Mucosa of rectum (tissue), 2 donors: ENCODE data around the gene FADD.

Experiments used
- H3K27ac ChIP-seq, 2 donors: one replicate each; pipeline ENCODE4 v1.7.0; 2013; ENCODE audit warnings: inconsistent platforms in 2 of 2, low read depth in 2 of 2, low read length in 2 of 2
- H3K27me3 ChIP-seq, 2 donors: one replicate each; pipeline ENCODE4 v1.7.0; 2013; ENCODE audit warnings: low read length in 2 of 2; ENCODE audit not compliant: control insufficient read depth in 2 of 2, insufficient read depth in 2 of 2
- H3K36me3 ChIP-seq, 2 donors: one replicate each; pipeline ENCODE4 v1.7.0; 2013; ENCODE audit warnings: low read length in 2 of 2; ENCODE audit not compliant: control insufficient read depth in 2 of 2, insufficient read depth in 2 of 2
- H3K4me1 ChIP-seq, 2 donors: one replicate each; pipeline ENCODE4 v1.7.0; 2013; ENCODE audit warnings: low read length in 2 of 2, mild to moderate bottlenecking in 1 of 2; ENCODE audit not compliant: control insufficient read depth in 2 of 2, insufficient read depth in 2 of 2
- H3K4me3 ChIP-seq, 2 donors: one replicate each; pipeline ENCODE4 v1.7.0; 2013; ENCODE audit warnings: low read length in 2 of 2
- H3K9ac ChIP-seq, 2 donors: one replicate each; pipeline ENCODE4 v1.7.0; 2013; ENCODE audit warnings: low read length in 2 of 2, low read depth in 1 of 2, mild to moderate bottlenecking in 1 of 2
- H3K9me3 ChIP-seq, 2 donors: one replicate each; pipeline ENCODE4 v1.7.0; 2013; ENCODE audit warnings: low read length in 2 of 2; ENCODE audit not compliant: control insufficient read depth in 2 of 2
- donor health status: healthy.
- donor health status: Normal muscosa, but diverticular disease.

FADD gene

DNA sequence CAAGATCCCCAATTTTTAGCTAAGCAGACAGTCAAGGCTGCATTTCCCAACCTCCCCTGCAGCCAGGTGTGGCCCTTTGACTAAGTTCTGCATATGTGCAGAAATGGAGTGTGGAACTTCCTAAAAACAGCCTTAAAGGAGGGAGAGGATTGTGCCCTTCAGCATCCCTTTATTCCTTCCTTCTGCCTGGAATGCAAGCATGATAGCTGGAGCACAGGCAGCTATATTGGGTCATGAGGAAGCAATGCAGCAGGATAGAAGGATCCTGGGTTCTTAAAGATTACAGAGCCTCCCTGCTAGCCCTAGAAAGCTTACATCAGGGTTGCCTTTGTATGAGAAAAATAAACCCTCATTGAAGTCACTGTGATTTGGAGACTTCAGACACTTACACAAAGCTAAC is 29.9 kb downstream of the FADD start:
- Histone ChIP-seq H3K36me3 (no peaks in the 10 kb centered on the region), H3K4me1 (no peaks in the 10 kb centered on the region), H3K27ac (no peak overlapping the region), H3K9me3 (no peaks in the 10 kb centered on the region), H3K9ac (no peak overlapping the region), H3K27me3 (no peaks in the 10 kb centered on the region), H3K4me3 (no peak overlapping the region)

- no peak overlapping the region for H3K27ac ChIP-seq
- no peak overlapping the region for H3K4me3 ChIP-seq
Observed at GRCh38 chr11:70233511-70233934, 30.4 kb downstream of the FADD start.

DNA sequence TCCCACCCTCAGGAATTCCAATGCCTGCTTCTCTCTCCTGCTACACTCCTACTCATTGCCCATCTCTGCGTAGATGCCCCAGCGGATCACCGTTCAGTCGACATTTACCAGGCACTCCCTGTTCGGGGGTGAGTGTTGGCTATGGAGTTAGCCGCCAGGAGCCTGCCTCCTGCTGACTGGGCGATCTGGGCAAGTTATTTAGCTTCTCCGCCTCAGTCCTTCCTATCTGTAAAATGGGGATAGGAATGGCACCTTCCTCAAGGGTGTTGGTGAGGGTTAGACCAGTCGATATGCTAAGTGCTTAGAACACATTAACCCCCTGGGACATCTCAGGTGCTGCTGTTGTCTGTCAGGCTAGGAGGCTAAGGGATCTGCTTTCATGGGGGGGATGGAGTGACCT is 30.9 kb downstream of the FADD start:
- H3K27ac ChIP-seq: no peak overlapping the region
- H3K36me3 ChIP-seq: no peaks in the 10 kb centered on the region
- no peak overlapping the region for H3K4me3 ChIP-seq
- H3K4me1 ChIP-seq: no peaks in the 10 kb centered on the region
- H3K9me3 ChIP-seq: no peaks in the 10 kb centered on the region
- no peaks in the 10 kb centered on the region for H3K27me3 ChIP-seq
- H3K9ac ChIP-seq: no peak overlapping the region

More at GRCh38 chr11:70233511-70233934, 30.4 kb downstream of the FADD start:
- Histone ChIP-seq H3K27me3 (no peaks in the 10 kb centered on the region), H3K9ac (no peak overlapping the region), H3K36me3 (no peaks in the 10 kb centered on the region), H3K4me1 (no peaks in the 10 kb centered on the region), H3K9me3 (no peaks in the 10 kb centered on the region)

GRCh38 chr11:70240337-70240736 is 37.2 kb downstream of the FADD start:
- no peaks in the 10 kb centered on the region for H3K4me1 ChIP-seq
- H3K4me3 ChIP-seq: no peak overlapping the region
- no peak overlapping the region for H3K27ac ChIP-seq
- no peak overlapping the region for H3K9ac ChIP-seq
- no peaks in the 10 kb centered on the region for H3K9me3 ChIP-seq
- H3K27me3 ChIP-seq: no peaks in the 10 kb centered on the region
- H3K36me3 ChIP-seq: no peaks in the 10 kb centered on the region

DNA sequence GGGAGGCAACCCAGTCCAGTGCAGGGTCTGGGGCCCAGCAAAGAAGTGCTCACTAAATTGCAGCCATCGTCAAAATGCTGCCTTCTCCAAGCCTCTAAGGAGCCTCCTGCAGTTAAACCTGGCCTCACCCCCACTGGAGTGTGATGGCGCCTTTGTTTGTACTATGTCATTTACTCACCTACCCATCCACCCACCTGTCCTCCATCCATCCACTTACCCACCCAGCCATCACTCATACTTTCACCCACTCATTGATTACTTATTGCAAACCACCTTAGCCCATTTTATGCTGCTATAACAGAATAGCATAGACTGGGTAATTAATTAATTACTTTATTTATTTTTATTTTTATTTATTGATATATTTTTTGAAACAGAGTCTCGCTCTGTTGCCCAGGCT is 38.6 kb downstream of the FADD start:
- Histone ChIP-seq H3K27ac (no peak overlapping the region), H3K9ac (no peak overlapping the region), H3K27me3 (no peaks in the 10 kb centered on the region), H3K36me3 (no peaks in the 10 kb centered on the region), H3K4me3 (no peak overlapping the region), H3K9me3 (no peaks in the 10 kb centered on the region), H3K4me1 (no peaks in the 10 kb centered on the region)

GRCh38 chr11:70242885-70243284 is 39.8 kb downstream of the FADD start:
- Histone ChIP-seq H3K27me3 (no peaks in the 10 kb centered on the region), H3K4me3 (no peak overlapping the region), H3K36me3 (no peaks in the 10 kb centered on the region), H3K9me3 (no peaks in the 10 kb centered on the region), H3K9ac (no peak overlapping the region), H3K4me1 (no peaks in the 10 kb centered on the region), H3K27ac (no peak overlapping the region)

- no peaks in the 10 kb centered on the region for H3K4me1 ChIP-seq
- H3K9ac ChIP-seq: no peak overlapping the region
- H3K27ac ChIP-seq: no peak overlapping the region
- no peak overlapping the region for H3K4me3 ChIP-seq
- no peaks in the 10 kb centered on the region for H3K36me3 ChIP-seq
- H3K9me3 ChIP-seq: no peaks in the 10 kb centered on the region
- no peaks in the 10 kb centered on the region for H3K27me3 ChIP-seq
Observed at GRCh38 chr11:70243912-70244652, 41.0 kb downstream of the FADD start.

DNA sequence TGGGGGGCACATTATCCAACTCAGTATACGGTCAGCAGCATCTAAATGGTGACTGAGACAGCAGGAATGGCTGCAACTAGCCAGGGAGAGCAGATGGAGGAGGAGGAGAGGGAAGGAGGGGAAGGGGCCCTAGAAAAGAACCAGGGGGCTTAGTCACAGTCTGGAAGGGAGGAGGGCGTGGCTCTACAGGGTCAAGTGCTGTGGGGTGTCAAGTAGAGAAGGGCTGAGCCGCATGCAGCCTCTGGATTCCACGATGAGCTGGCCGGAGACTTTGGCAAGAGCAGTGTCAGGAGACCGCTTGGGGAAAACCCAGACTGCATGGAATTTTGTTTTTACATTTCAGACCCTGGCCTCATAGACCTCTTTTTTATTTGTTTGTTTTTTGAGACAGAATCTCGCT is 41.6 kb downstream of the FADD start:
- H3K27me3 ChIP-seq: no peaks in the 10 kb centered on the region
- H3K27ac ChIP-seq: no peak overlapping the region
- no peaks in the 10 kb centered on the region for H3K36me3 ChIP-seq
- H3K4me3 ChIP-seq: no peak overlapping the region
- H3K9me3 ChIP-seq: no peaks in the 10 kb centered on the region
- H3K9ac ChIP-seq: no peak overlapping the region
- no peaks in the 10 kb centered on the region for H3K4me1 ChIP-seq

GRCh38 chr11:70246196-70246595 is 43.1 kb downstream of the FADD start:
- Histone ChIP-seq H3K9me3 (no peaks in the 10 kb centered on the region), H3K9ac (no peak overlapping the region), H3K27me3 (no peaks in the 10 kb centered on the region), H3K4me1 (no peaks in the 10 kb centered on the region), H3K36me3 (no peaks in the 10 kb centered on the region), H3K27ac (no peak overlapping the region), H3K4me3 (no peak overlapping the region)

DNA sequence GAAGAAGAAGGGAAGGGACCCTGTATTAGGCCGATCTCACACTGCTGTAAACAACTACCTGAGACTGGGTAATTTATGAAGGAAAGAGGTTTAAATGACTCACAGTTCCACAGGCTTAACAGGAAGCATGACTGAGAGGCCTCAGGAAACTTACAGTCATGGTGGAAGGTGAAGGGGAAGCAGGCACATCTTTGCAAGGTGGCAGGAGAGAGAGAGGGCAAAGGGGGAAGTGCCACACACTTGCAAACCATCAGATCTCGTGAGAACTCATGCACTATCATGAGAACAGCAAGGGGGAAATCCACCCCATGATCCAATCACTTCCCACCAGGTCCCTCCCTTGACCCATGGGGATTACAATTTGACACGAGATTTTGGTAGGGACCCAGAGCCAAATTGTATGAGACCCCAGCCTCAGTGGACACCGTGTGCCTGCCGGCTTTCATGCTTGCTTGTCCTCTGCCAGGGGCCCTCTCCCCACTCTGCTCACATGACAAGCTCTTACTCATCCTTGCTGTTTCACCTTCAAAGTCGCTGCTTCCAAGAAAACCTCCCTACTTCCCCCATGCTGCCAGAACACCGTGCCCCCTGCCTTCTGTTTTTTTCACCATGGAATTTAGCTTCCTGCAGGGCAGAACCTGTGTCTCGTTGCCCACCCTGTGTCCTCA is 44.1 kb downstream of the FADD start:
- no peaks in the 10 kb centered on the region for H3K27me3 ChIP-seq
- no peak overlapping the region for H3K9ac ChIP-seq
- H3K27ac ChIP-seq: no peak overlapping the region

More for the DNA sequence above, 44.1 kb downstream of the FADD start:
- H3K9me3 ChIP-seq: no peaks in the 10 kb centered on the region
- no peaks in the 10 kb centered on the region for H3K4me1 ChIP-seq
- no peak overlapping the region for H3K4me3 ChIP-seq
- no peaks in the 10 kb centered on the region for H3K36me3 ChIP-seq
